ENCODE data around the gene CX3CL1. TPM values are rescaled to one million over a fixed set of nuclear protein-coding genes. Genes with fewer than 3 reads are reported as not detected.

CX3CL1 gene
- total and polyA plus RNA-seq, 10 of the 15 experiments (the other 5 are each of a cell fraction or from before 2014, with no cell fraction given): 0.03 to 1.2 (median 0.46) TPM

- Histone ChIP-seq H3K4me2 (ENCODE audit: control insufficient read depth, insufficient read depth) (no peak overlapping the region), H2AFZ (ENCODE audit: control insufficient read depth, low read depth, low read length) (no peak overlapping the region), H3K79me2 (ENCODE audit: control insufficient read depth, insufficient read depth, low read length) (no peaks in the 10 kb centered on the region), H3K36me3 (ENCODE audit: control insufficient read depth in 2 of 2, insufficient read depth in 2 of 2, low read length in 1 of 2) (no peaks in the 10 kb centered on the region; a peak in 1 of 4 replicates), H4K20me1 (ENCODE audit: control insufficient read depth, insufficient read depth) (no peaks in the 10 kb centered on the region), H3K4me3 (no peak overlapping the region), H3K27ac (ENCODE audit: control insufficient read depth, insufficient read depth) (no peak overlapping the region), H3K4me1 (ENCODE audit: control insufficient read depth, insufficient read depth, low read length) (peaks cover 5% of the 10 kb centered on the region), H3K9ac (ENCODE audit: control insufficient read depth, insufficient read depth, low read length) (no peak overlapping the region), H3K27me3 (replicated peaks in 1 of 2; ENCODE audit: control insufficient read depth in 2 of 2, insufficient read depth in 2 of 2, low read length in 1 of 2) (no peaks in the 10 kb centered on the region), H3K9me3 (replicated peaks; ENCODE audit: control insufficient read depth, insufficient read depth, low read length) (no peaks in the 10 kb centered on the region)
- ChIA-PET POLR2A (interaction anchor here (1.2 to 1.8 kb wide), 2 partner anchors 12 to 34 kb away, joined by 3 to 5 read pairs; no protein-coding TSS in a partner anchor), RAD21 (ENCODE audit: unreplicated experiment) (interaction anchor here (1.6 kb wide), 1 partner anchor 13 kb away, joined by 4 read pairs; no protein-coding TSS in a partner anchor), CTCF (interaction anchor here (0.9 to 2.5 kb wide), 3 partner anchors 16 to 63 kb away, joined by 3 to 10 read pairs (median 3); no protein-coding TSS in a partner anchor), SMC1A (ENCODE audit: uncharacterized antibody, unreplicated experiment) (interaction anchor here (0.6 to 2.6 kb wide), 2 partner anchors 10 to 461 kb away, joined by 4 to 13 read pairs; partner anchors contain the start of gene CX3CL1)
- in situ Hi-C loops (cut with MboI): no loop called here
- no peak for DNase-seq (ENCODE audit: low read depth, low spot score)
- BruUV-seq (replicated peaks): no TSS peak
- whole genome bisulfite sequencing (ENCODE audit: insufficient coverage, insufficient replicate concordance, low lambda C conversion rate, missing lambda C conversion rate): 96% methylated on average over 3 of the region's 3 CpGs
- no peak for FAIRE-seq
- 0 out of 2 replicates have a peak, but pooled peaks have one; percentile 8 for TF ChIP-seq SMAD5 (IDR thresholded peaks at IDR 0.05; ENCODE audit: low read depth)
- no peak for TF ChIP-seq HDAC6 (IDR thresholded peaks at IDR 0.05; ENCODE audit: unreplicated experiment)
- ATAC-seq: no peak
- intact Hi-C loops (cut with micrococcal nuclease; ENCODE audit: unreplicated experiment): no loop called here
These were observed 8.1 kb upstream of the CX3CL1 start for GRCh38 chr16:57364143-57364542.

DNA sequence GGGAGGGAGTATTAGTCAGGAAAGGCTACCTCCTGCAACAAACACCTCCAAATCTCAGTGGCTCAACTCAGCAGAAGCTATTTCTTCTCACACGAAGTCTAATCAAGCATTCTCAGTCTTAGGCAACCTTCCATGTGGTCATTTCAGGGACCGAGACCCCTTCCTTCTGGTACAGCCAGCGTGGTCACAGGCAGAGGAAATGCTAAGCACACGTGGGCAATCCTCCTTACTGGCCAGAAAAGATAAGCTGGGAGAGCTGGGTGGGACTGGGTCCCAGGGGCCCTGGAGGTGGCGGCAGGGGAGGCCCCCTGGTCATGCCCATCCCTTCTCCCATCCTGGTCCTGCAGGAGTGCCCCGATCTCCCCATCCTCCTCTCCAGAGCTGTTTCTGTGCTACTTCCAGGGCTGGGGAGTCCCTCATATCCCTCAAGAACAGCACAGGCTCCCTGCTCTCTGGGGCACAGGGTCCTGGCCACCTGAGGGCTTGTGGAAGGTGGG lies 5.7 kb upstream of the CX3CL1 start:
- SMC1A ChIA-PET (ENCODE audit: uncharacterized antibody, unreplicated experiment): interaction anchor here (0.7 to 1.0 kb wide), 3 partner anchors 46 to 92 kb away, joined by 3 to 4 read pairs (median 3); no protein-coding TSS in a partner anchor
- WGBS (ENCODE audit: insufficient coverage, insufficient replicate concordance, low lambda C conversion rate, missing lambda C conversion rate): 30% methylated on average over 6 of the region's 6 CpGs
- intact Hi-C loops (cut with micrococcal nuclease; ENCODE audit: unreplicated experiment): no loop called here
- TF ChIP-seq POLR2A (IDR thresholded peaks at IDR 0.05; ENCODE audit: low read depth, low read length) (peak; percentile 55), HDGF (IDR thresholded peaks at IDR 0.05) (no peak), SUZ12 (IDR thresholded peaks at IDR 0.05; ENCODE audit: unreplicated experiment) (no peak), ATF7 (IDR thresholded peaks at IDR 0.05; ENCODE audit: low read depth) (no peak), TARDBP (IDR thresholded peaks at IDR 0.05; ENCODE audit: borderline replicate concordance) (no peak), JUND (IDR thresholded peaks at IDR 0.05; ENCODE audit: low read depth, low read length) (no peak), RUNX3 (IDR thresholded peaks at IDR 0.05; ENCODE audit: low read length) (peak; percentile 39), NR2C1 (IDR thresholded peaks at IDR 0.05) (no peak), CBFB (IDR thresholded peaks at IDR 0.05; ENCODE audit: low read depth) (peak; percentile 72)
- TF ChIP-seq, protein P1, sequence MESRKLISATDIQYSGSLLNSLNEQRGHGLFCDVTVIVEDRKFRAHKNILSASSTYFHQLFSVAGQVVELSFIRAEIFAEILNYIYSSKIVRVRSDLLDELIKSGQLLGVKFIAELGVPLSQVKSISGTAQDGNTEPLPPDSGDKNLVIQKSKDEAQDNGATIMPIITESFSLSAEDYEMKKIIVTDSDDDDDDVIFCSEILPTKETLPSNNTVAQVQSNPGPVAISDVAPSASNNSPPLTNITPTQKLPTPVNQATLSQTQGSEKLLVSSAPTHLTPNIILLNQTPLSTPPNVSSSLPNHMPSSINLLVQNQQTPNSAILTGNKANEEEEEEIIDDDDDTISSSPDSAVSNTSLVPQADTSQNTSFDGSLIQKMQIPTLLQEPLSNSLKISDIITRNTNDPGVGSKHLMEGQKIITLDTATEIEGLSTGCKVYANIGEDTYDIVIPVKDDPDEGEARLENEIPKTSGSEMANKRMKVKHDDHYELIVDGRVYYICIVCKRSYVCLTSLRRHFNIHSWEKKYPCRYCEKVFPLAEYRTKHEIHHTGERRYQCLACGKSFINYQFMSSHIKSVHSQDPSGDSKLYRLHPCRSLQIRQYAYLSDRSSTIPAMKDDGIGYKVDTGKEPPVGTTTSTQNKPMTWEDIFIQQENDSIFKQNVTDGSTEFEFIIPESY (IDR thresholded peaks at IDR 0.05): no peak
- TF ChIP-seq, protein P2, sequence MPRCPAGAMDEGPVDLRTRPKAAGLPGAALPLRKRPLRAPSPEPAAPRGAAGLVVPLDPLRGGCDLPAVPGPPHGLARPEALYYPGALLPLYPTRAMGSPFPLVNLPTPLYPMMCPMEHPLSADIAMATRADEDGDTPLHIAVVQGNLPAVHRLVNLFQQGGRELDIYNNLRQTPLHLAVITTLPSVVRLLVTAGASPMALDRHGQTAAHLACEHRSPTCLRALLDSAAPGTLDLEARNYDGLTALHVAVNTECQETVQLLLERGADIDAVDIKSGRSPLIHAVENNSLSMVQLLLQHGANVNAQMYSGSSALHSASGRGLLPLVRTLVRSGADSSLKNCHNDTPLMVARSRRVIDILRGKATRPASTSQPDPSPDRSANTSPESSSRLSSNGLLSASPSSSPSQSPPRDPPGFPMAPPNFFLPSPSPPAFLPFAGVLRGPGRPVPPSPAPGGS (IDR thresholded peaks at IDR 0.05; ENCODE audit: borderline replicate concordance, insufficient read depth, low read depth, low read length, poor library complexity, severe bottlenecking): peak; percentile 75

More for the DNA sequence above, 5.7 kb upstream of the CX3CL1 start:
- ChIA-PET POLR2A (interaction anchor here (0.6 to 1.4 kb wide), 5 partner anchors 11 to 50 kb away, joined by 3 to 5 read pairs (median 3); no protein-coding TSS in a partner anchor), RAD21 (ENCODE audit: unreplicated experiment) (interaction anchor here (1.1 to 2.4 kb wide), 6 partner anchors 9 to 65 kb away, joined by 3 to 11 read pairs (median 6); no protein-coding TSS in a partner anchor), CTCF (interaction anchor here (1.3 to 1.4 kb wide), 2 partner anchors 11 to 51 kb away, joined by 4 to 6 read pairs; no protein-coding TSS in a partner anchor)
- Histone ChIP-seq H3K9me3 (replicated peaks; ENCODE audit: control insufficient read depth, insufficient read depth, low read length) (no peaks in the 10 kb centered on the region), H3K79me2 (ENCODE audit: control insufficient read depth, insufficient read depth, low read length) (no peaks in the 10 kb centered on the region), H3K36me3 (ENCODE audit: control insufficient read depth in 2 of 2, insufficient read depth in 2 of 2, low read length in 1 of 2) (no peaks in the 10 kb centered on the region; a peak in 1 of 4 replicates), H4K20me1 (ENCODE audit: control insufficient read depth, insufficient read depth) (no peaks in the 10 kb centered on the region), H3K9ac (ENCODE audit: control insufficient read depth, insufficient read depth, low read length) (no peak overlapping the region), H3K4me3 (no peak overlapping the region), H3K4me2 (ENCODE audit: control insufficient read depth, insufficient read depth) (no peak overlapping the region), H3K4me1 (ENCODE audit: control insufficient read depth, insufficient read depth, low read length) (no peaks in the 10 kb centered on the region), H3K27me3 (replicated peaks in 1 of 2; ENCODE audit: control insufficient read depth in 2 of 2, insufficient read depth in 2 of 2, low read length in 1 of 2) (no peaks in the 10 kb centered on the region), H3K27ac (ENCODE audit: control insufficient read depth, insufficient read depth) (no peak overlapping the region), H2AFZ (ENCODE audit: control insufficient read depth, low read depth, low read length) (no peak overlapping the region)
- no TSS peak for BruUV-seq (replicated peaks)
- in situ Hi-C loops (cut with MboI): no loop called here
- DNase-seq (ENCODE audit: low read depth, low spot score) (no peak), ATAC-seq (peak; percentile 45), FAIRE-seq (no peak)
